DND-41 (cell line): ENCODE results near the gene ALPK3.
A peak's percentile ranks its signal among the peaks of the same experiment; 100 is the strongest.
"Not testable (repeated sequence)": the region's sequence is repeated elsewhere in the genome, so short reads cannot be mapped to it uniquely, and the experiment has no call there.

Experiments
- ATAC-seq: fragments of 200-7000 bp; cut with Tn5 transposase; 3 replicates; pipeline ENCODE4 v1.9.1; 2021; ENCODE audit warnings: low read depth; ENCODE audit not compliant: insufficient read depth
- DNase-seq: peaks from one replicate; pipeline ENCODE4 v3.0.0-alpha.2; 2020
- H2AFZ ChIP-seq: 2 replicates; pipeline ENCODE4 v1.6.0; 2012; ENCODE audit warnings: low read depth, low read length
- H3K27ac ChIP-seq: 2 replicates; pipeline ENCODE4 v1.5.1; 2012; ENCODE audit warnings: low read length, inconsistent platforms
- H3K27me3 ChIP-seq: fragments of 200-600 bp; sonication (generic); 2 replicates; pipeline ENCODE4 v1.6.0; 2012; ENCODE audit warnings: low read length, mild to moderate bottlenecking, inconsistent platforms; ENCODE audit not compliant: insufficient read depth, poor library complexity
- H3K36me3 ChIP-seq: 2 replicates; pipeline ENCODE4 v1.5.1; 2012; ENCODE audit warnings: low read length, inconsistent platforms; ENCODE audit not compliant: insufficient read depth
- H3K4me1 ChIP-seq: 2 replicates; pipeline ENCODE4 v1.5.1; 2012; ENCODE audit warnings: mild to moderate bottlenecking, low read length; ENCODE audit not compliant: insufficient read depth
- H3K4me2 ChIP-seq: 2 replicates; pipeline ENCODE4 v1.6.0; 2012; ENCODE audit warnings: mild to moderate bottlenecking, moderate library complexity, low read length, inconsistent platforms; ENCODE audit not compliant: insufficient read depth
- H3K4me3 ChIP-seq, 2 experiments: fragments of 200-600 bp in 1 of 2; shearing (Covaris generic) in 1 of 2; 2 replicates each; pipeline ENCODE4 v1.5.1; 2012 to 2016; ENCODE audit warnings: inconsistent platforms in 2 of 2, low read length in 2 of 2, mild to moderate bottlenecking in 2 of 2, low read depth in 1 of 2, moderate library complexity in 1 of 2
- H3K79me2 ChIP-seq: 2 replicates; pipeline ENCODE4 v1.6.0; 2012; ENCODE audit warnings: low read length, inconsistent platforms; ENCODE audit not compliant: insufficient read depth
- H3K9ac ChIP-seq: 2 replicates; pipeline ENCODE4 v1.6.0; 2012; ENCODE audit warnings: low read depth, mild to moderate bottlenecking, inconsistent platforms, low read length, moderate library complexity
- H3K9me3 ChIP-seq: 2 replicates; pipeline ENCODE4 v1.5.1; 2012; ENCODE audit warnings: low read length, moderate library complexity, mild to moderate bottlenecking, inconsistent platforms; ENCODE audit not compliant: insufficient read depth, severe bottlenecking
- H4K20me1 ChIP-seq: 2 replicates; pipeline ENCODE4 v1.6.0; 2012; ENCODE audit warnings: low read length; ENCODE audit not compliant: insufficient read depth
- CTCF ChIP-seq: IDR thresholded peaks from 2 replicates; pipeline ENCODE4 v1.5.1; 2012; ENCODE audit warnings: borderline replicate concordance, low read length, moderate library complexity, mild to moderate bottlenecking; ENCODE audit not compliant: poor library complexity, severe bottlenecking; ENCODE audit errors: extremely low read depth
- EZH2 ChIP-seq: IDR thresholded peaks from 3 replicates; pipeline ENCODE4 v1.6.1; 2012; ENCODE audit warnings: borderline replicate concordance, low read depth, mild to moderate bottlenecking, moderate library complexity, low read length, inconsistent platforms; ENCODE audit not compliant: severe bottlenecking

ALPK3 gene

GRCh38 chr15:84844964-84845363, 27.8 kb downstream of the ALPK3 start:
- no peak for ATAC-seq
- no peaks in the 10 kb centered on the region for H4K20me1 ChIP-seq
- H3K9ac ChIP-seq = no peak overlapping the region
- no peaks in the 10 kb centered on the region for H3K27me3 ChIP-seq
- H3K4me1 ChIP-seq = no peaks in the 10 kb centered on the region
- no peak overlapping the region for H3K4me2 ChIP-seq
- TF ChIP-seq EZH2 (no peak), CTCF (no peak)
- no peak overlapping the region for H3K27ac ChIP-seq
- no peak overlapping the region for H3K4me3 ChIP-seq
- no peaks in the 10 kb centered on the region for H3K36me3 ChIP-seq
- no peaks in the 10 kb centered on the region for H3K79me2 ChIP-seq
- H3K9me3 ChIP-seq = no peaks in the 10 kb centered on the region
- H2AFZ ChIP-seq = no peak overlapping the region
- no peak for DNase-seq

GRCh38 chr15:84845631-84846030, 28.5 kb downstream of the ALPK3 start:
- H3K4me3 ChIP-seq, ATAC-seq, H3K79me2 ChIP-seq, H3K9me3 ChIP-seq, H3K9ac ChIP-seq, H2AFZ ChIP-seq, H3K27me3 ChIP-seq, H3K4me2 ChIP-seq, H3K27ac ChIP-seq, H3K36me3 ChIP-seq, H4K20me1 ChIP-seq, H3K4me1 ChIP-seq: not testable (repeated sequence)
- peak; percentile 44 for DNase-seq
- peak; percentile 62 for TF ChIP-seq CTCF

GRCh38 chr15:84846269-84846668, 29.1 kb downstream of the ALPK3 start:
- H3K27me3 ChIP-seq = no peaks in the 10 kb centered on the region
- TF ChIP-seq CTCF (no peak), EZH2 (no peak)
- no peaks in the 10 kb centered on the region for H3K36me3 ChIP-seq
- H3K4me3 ChIP-seq = no peak overlapping the region
- H3K9ac ChIP-seq = no peak overlapping the region
- no peaks in the 10 kb centered on the region for H3K9me3 ChIP-seq
- H3K79me2 ChIP-seq = no peaks in the 10 kb centered on the region
- no peak overlapping the region for H3K27ac ChIP-seq
- DNase-seq (no peak), ATAC-seq (no peak)
- H3K4me1 ChIP-seq = no peaks in the 10 kb centered on the region
- no peak overlapping the region for H3K4me2 ChIP-seq
- H2AFZ ChIP-seq = no peak overlapping the region
- H4K20me1 ChIP-seq = no peaks in the 10 kb centered on the region

- TF ChIP-seq EZH2 (no peak), CTCF (no peak)
- Histone ChIP-seq H3K79me2 (no peaks in the 10 kb centered on the region), H3K9me3 (no peaks in the 10 kb centered on the region), H4K20me1 (no peaks in the 10 kb centered on the region), H3K4me1 (no peaks in the 10 kb centered on the region), H3K4me3 (no peak overlapping the region), H3K27me3 (no peaks in the 10 kb centered on the region), H2AFZ (no peak overlapping the region), H3K36me3 (no peaks in the 10 kb centered on the region), H3K4me2 (no peak overlapping the region), H3K9ac (no peak overlapping the region), H3K27ac (no peak overlapping the region)
- no peak for ATAC-seq
- no peak for DNase-seq
Measured at GRCh38 chr15:84847382-84847781, 30.2 kb downstream of the ALPK3 start.
